ENCODE data around the gene TNFRSF19.

Gene TNFRSF19

DNA sequence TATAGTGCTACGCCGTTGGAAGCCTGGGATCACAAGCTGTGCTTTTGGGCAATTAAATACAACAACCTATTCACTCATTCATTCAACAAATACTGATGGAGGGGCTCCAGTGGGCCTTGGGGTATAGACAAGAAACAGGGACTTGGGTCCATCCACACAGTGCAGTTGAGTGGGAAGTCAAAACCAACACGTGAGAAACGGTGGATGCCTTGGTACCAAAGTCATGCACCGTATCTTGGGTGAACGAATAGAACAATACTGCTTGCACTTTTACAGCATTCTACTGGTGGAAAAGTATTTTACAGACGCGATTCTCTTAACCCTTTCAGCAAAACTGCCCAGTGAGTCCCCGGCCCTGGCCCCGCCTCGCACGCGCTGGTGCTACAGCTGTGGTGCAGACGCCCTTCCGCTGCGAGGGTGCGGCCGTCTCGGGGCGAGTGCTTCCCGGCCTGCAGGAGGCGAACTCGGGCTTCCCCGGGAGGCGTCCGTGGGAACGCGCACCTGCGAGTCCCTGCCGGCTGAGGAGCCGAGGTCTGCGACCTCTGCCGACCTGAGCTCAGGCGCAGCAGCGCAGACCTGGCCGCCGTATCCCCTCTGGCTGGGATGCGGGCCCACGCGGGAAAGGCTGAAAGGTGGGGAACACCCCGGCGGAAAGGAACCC lies 8.3 kb downstream of the TNFRSF19 start (continued):
- no peak for TF ChIP-seq HOXC10 (CRISPR knock-in tag; IDR thresholded peaks at IDR 0.05)
- TF ChIP-seq ZNF433 (tag by site-specific recombination; IDR thresholded peaks at IDR 0.05; ENCODE audit: low read depth) = no peak
- TF ChIP-seq ZNF23 (tag by site-specific recombination; IDR thresholded peaks at IDR 0.05; ENCODE audit: borderline replicate concordance) = no peak
- no peak for TF ChIP-seq MEIS1 (CRISPR knock-in tag; IDR thresholded peaks at IDR 0.05; ENCODE audit: borderline replicate concordance)
- peak; percentile 74 for TF ChIP-seq ZNF501 (tag by site-specific recombination; IDR thresholded peaks at IDR 0.05)
- no peak for TF ChIP-seq ZNF48 (tag by site-specific recombination; IDR thresholded peaks at IDR 0.05)
- TF ChIP-seq BCL11B (tag by site-specific recombination; IDR thresholded peaks at IDR 0.05; ENCODE audit: low read depth) = no peak
- peak; percentile 94 for TF ChIP-seq KLF1 (tag by site-specific recombination; IDR thresholded peaks at IDR 0.05)
- TF ChIP-seq, protein P1, sequence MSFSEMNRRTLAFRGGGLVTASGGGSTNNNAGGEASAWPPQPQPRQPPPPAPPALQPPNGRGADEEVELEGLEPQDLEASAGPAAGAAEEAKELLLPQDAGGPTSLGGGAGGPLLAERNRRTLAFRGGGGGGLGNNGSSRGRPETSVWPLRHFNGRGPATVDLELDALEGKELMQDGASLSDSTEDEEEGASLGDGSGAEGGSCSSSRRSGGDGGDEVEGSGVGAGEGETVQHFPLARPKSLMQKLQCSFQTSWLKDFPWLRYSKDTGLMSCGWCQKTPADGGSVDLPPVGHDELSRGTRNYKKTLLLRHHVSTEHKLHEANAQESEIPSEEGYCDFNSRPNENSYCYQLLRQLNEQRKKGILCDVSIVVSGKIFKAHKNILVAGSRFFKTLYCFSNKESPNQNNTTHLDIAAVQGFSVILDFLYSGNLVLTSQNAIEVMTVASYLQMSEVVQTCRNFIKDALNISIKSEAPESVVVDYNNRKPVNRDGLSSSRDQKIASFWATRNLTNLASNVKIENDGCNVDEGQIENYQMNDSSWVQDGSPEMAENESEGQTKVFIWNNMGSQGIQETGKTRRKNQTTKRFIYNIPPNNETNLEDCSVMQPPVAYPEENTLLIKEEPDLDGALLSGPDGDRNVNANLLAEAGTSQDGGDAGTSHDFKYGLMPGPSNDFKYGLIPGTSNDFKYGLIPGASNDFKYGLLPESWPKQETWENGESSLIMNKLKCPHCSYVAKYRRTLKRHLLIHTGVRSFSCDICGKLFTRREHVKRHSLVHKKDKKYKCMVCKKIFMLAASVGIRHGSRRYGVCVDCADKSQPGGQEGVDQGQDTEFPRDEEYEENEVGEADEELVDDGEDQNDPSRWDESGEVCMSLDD (tag by site-specific recombination; IDR thresholded peaks at IDR 0.05) = 0 out of 2 replicates have a peak, but pooled peaks have one; percentile 39
- TF ChIP-seq OSR2 (tag by site-specific recombination; IDR thresholded peaks at IDR 0.05) = no peak
- no peak for TF ChIP-seq ZNF513 (tag by site-specific recombination; IDR thresholded peaks at IDR 0.05)
- TF ChIP-seq ZBTB21 (tag by site-specific recombination; IDR thresholded peaks at IDR 0.05) = no peak

- peak overlapping the region; percentile 82 for H3K4me3 ChIP-seq (ENCODE audit: low read depth, low read length)
- no peaks in the 10 kb centered on the region for H3K4me1 ChIP-seq (ENCODE audit: control insufficient read depth, insufficient read depth, low read length)
- H3K36me3 ChIP-seq (ENCODE audit: control insufficient read depth in 2 of 2, insufficient read depth in 1 of 2, low read length in 2 of 2) = no peaks in the 10 kb centered on the region
- ChIA-PET POLR2A (interaction anchor here (0.9 to 1.4 kb wide), 2 partner anchors 9 to 12 kb away, joined by 3 to 9 read pairs; partner anchors contain the start of gene TNFRSF19), CTCF (interaction anchor here (0.6 to 1.0 kb wide), 4 partner anchors 11 to 289 kb away, joined by 3 to 4 read pairs (median 3); no protein-coding TSS in a partner anchor)
- H3K27ac ChIP-seq (ENCODE audit: extremely low read depth, low read depth, low read length) = peak overlapping the region; percentile 44; the same call in 1 of the 2 replicates
- H3K9me3 ChIP-seq (ENCODE audit: control insufficient read depth, insufficient read depth, low read depth, low read length) = no peaks in the 10 kb centered on the region
- TF ChIP-seq ZNF341 (tag by site-specific recombination; IDR thresholded peaks at IDR 0.05; ENCODE audit: low read depth) (peak; percentile 75), GLIS1 (tag by site-specific recombination; IDR thresholded peaks at IDR 0.05) (peak; percentile 44; the same call in 1 of the 2 replicates), ZNF621 (tag by site-specific recombination; IDR thresholded peaks at IDR 0.05) (no peak), ZNF302 (tag by site-specific recombination; IDR thresholded peaks at IDR 0.05; ENCODE audit: low read depth) (no peak), ZNF335 (tag by site-specific recombination; conservative IDR thresholded peaks at IDR 0.05) (peak; percentile 77), ZBTB8A (tag by site-specific recombination; IDR thresholded peaks at IDR 0.05) (peak; percentile 97), RBAK (tag by site-specific recombination; IDR thresholded peaks at IDR 0.05) (no peak), OVOL3 (tag by site-specific recombination; IDR thresholded peaks at IDR 0.05) (no peak)
- TF ChIP-seq, protein P2, sequence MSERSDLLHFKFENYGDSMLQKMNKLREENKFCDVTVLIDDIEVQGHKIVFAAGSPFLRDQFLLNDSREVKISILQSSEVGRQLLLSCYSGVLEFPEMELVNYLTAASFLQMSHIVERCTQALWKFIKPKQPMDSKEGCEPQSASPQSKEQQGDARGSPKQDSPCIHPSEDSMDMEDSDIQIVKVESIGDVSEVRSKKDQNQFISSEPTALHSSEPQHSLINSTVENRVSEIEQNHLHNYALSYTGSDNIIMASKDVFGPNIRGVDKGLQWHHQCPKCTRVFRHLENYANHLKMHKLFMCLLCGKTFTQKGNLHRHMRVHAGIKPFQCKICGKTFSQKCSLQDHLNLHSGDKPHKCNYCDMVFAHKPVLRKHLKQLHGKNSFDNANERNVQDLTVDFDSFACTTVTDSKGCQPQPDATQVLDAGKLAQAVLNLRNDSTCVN (tag by site-specific recombination; optimal IDR thresholded peaks at IDR 0.05) = peak; percentile 92
- TF ChIP-seq, protein P1 (tag by site-specific recombination; IDR thresholded peaks at IDR 0.05) = 0 out of 2 replicates have a peak, but pooled peaks have one; percentile 13
- TF ChIP-seq, protein P3, sequence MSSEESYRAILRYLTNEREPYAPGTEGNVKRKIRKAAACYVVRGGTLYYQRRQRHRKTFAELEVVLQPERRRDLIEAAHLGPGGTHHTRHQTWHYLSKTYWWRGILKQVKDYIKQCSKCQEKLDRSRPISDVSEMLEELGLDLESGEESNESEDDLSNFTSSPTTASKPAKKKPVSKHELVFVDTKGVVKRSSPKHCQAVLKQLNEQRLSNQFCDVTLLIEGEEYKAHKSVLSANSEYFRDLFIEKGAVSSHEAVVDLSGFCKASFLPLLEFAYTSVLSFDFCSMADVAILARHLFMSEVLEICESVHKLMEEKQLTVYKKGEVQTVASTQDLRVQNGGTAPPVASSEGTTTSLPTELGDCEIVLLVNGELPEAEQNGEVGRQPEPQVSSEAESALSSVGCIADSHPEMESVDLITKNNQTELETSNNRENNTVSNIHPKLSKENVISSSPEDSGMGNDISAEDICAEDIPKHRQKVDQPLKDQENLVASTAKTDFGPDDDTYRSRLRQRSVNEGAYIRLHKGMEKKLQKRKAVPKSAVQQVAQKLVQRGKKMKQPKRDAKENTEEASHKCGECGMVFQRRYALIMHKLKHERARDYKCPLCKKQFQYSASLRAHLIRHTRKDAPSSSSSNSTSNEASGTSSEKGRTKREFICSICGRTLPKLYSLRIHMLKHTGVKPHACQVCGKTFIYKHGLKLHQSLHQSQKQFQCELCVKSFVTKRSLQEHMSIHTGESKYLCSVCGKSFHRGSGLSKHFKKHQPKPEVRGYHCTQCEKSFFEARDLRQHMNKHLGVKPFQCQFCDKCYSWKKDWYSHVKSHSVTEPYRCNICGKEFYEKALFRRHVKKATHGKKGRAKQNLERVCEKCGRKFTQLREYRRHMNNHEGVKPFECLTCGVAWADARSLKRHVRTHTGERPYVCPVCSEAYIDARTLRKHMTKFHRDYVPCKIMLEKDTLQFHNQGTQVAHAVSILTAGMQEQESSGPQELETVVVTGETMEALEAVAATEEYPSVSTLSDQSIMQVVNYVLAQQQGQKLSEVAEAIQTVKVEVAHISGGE (tag by site-specific recombination; conservative IDR thresholded peaks at IDR 0.05; ENCODE audit: low read depth) = peak; percentile 32; the same call in 1 of the 2 replicates
These were observed 9.1 kb downstream of the TNFRSF19 start for GRCh38 chr13:23579072-23579895.

Data from HEK293 (cell line).